Naive thymus-derived CD8-positive, alpha-beta T cell (primary cell): ENCODE results near the gene PLEKHA7. TPM values are rescaled to one million over a fixed set of nuclear protein-coding genes. Genes with fewer than 3 reads are reported as not detected.

Experiments used
- polyA plus RNA-seq, 3 donors: library from polyadenylated mRNA; unstranded; fragments of 300-500 nt; fragmentation: Illumina TruSeq; gene quantifications; one replicate each; pipeline ENCODE4 v1.2.3, GENCODE V29; 2021
- total RNA-seq, 8 experiments: library from RNA in 2 of 8; stranded (reverse) in 2 of 8; gene quantifications; one replicate each; pipeline ENCODE4 v1.2.3 and lab custom pipeline; 2021 to 2026

Gene PLEKHA7
- total and polyA plus RNA-seq, 5 experiments from 2014 or later: 0.77 to 0.96 TPM; not detected in 3

Other genes starting within 250 kb of the PLEKHA7 start
- 1,000 to 10,000 TPM; 2,203 to 2,299 TPM for gene RPS13, start 63.3 kb upstream of the PLEKHA7 start, total RNA-seq
- gene RPS13, start 63.3 kb upstream of the PLEKHA7 start, polyA plus RNA-seq: 1,000 to 10,000 TPM; 2,659 to 3,144 (median 3,037) TPM
- 10 to 100 TPM; 39.5 to 42.7 TPM for gene PIK3C2A, start 193.6 kb upstream of the PLEKHA7 start, total RNA-seq
- gene PIK3C2A, start 193.6 kb upstream of the PLEKHA7 start, polyA plus RNA-seq: 1 to 10 TPM; 7.0 to 9.8 (median 8.3) TPM